Vagina (tissue), 2 donors: ENCODE measurements around the gene NIPAL4. TPM values are rescaled to one million over a fixed set of nuclear protein-coding genes. Genes with fewer than 3 reads are reported as not detected.

Experiments
- DNase-seq, 2 donors: peaks; one replicate each; pipeline ENCODE4 v3.0.0-alpha.2; 2017; ENCODE audit errors: extremely low spot score in 2 of 2
- H3K27ac ChIP-seq: fragments of 200-600 bp; sonication (generic); one replicate; pipeline ENCODE4 v1.5.1; 2019
- H3K27me3 ChIP-seq: fragments of 200-600 bp; sonication (generic); one replicate; pipeline ENCODE4 v1.5.1; 2019
- H3K36me3 ChIP-seq, 2 donors: fragments of 200-600 bp; sonication (generic); one replicate each; pipeline ENCODE4 v1.5.1; 2017 to 2019
- H3K4me1 ChIP-seq: fragments of 200-600 bp; sonication (generic); one replicate; pipeline ENCODE4 v1.5.1; 2019
- H3K4me3 ChIP-seq, 2 donors: fragments of 200-600 bp; sonication (generic); 1 replicate in 1 of 2; 2 replicates in 1 of 2; pipeline ENCODE4 v1.5.1; 2016 to 2019
- H3K9me3 ChIP-seq: fragments of 200-600 bp; sonication (generic); one replicate; pipeline ENCODE4 v1.5.1; 2019
- POLR2A ChIP-seq, 2 donors: fragments of 450-650 bp; IDR thresholded peaks; one replicate each; pipeline ENCODE4 v1.6.1; 2017; ENCODE audit warnings: antibody characterized with exemption in 2 of 2, mild to moderate bottlenecking in 2 of 2, moderate library complexity in 2 of 2
- POLR2AphosphoS5 ChIP-seq, 2 donors: sonication (generic); formaldehyde crosslinking; IDR thresholded peaks; one replicate each; pipeline ENCODE4 v1.9.0; 2017; ENCODE audit warnings: antibody characterized with exemption in 2 of 2, mild to moderate bottlenecking in 2 of 2, low read depth in 1 of 2; ENCODE audit not compliant: insufficient read depth in 1 of 2
- intact Hi-C: fragments of 100-400 bp; cut with DNase I; formaldehyde crosslinking; loops from one replicate; pipeline ENCODE4 v1.15.1; 2023
- total RNA-seq: library from RNA; depleted of rRNA; stranded (reverse); fragments of >200 nt; gene quantifications from one replicate; pipeline ENCODE4 v1.2.3, GENCODE V29; 2016
- TF ChIP-seq, protein P1 (sequence below), 3 experiments: fragments of 450-650 bp in 2 of 3; fragments of 200-600 bp in 1 of 3; sonication (generic) in 1 of 3; IDR thresholded peaks; one replicate each; pipeline ENCODE4 v1.5.1; 2017 to 2019; ENCODE audit warnings: antibody characterized with exemption in 3 of 3, mild to moderate bottlenecking in 2 of 3, moderate library complexity in 2 of 3

The NIPAL4 gene
- total RNA-seq, 1 donor from 2014 or later, result 12.0 TPM

DNA sequence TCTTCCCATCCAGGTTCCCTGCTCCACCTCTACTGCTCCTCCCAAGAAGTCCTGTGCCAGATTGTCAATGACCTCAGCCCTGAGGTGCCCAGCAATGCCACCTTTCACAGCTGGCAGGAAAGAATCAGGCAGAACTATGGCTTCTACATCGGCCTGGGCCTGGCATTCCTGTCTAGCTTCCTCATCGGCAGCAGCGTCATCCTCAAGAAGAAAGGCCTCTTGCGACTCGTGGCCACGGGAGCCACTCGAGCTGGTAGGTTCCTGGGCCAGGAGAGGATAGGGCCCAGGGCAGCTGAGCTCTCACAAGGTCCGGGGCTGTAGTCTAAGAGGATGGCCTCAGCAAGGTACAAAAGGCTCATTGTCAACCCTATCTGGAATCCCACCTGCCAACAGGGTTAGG lies 3.1 kb downstream of the NIPAL4 start:
- TF ChIP-seq POLR2AphosphoS5 (IDR thresholded peaks at IDR 0.05; ENCODE audit: insufficient read depth in 1 of 2, low read depth in 1 of 2) (no peak), POLR2A (IDR thresholded peaks at IDR 0.05) (no peak)
- TF ChIP-seq, protein P1, sequence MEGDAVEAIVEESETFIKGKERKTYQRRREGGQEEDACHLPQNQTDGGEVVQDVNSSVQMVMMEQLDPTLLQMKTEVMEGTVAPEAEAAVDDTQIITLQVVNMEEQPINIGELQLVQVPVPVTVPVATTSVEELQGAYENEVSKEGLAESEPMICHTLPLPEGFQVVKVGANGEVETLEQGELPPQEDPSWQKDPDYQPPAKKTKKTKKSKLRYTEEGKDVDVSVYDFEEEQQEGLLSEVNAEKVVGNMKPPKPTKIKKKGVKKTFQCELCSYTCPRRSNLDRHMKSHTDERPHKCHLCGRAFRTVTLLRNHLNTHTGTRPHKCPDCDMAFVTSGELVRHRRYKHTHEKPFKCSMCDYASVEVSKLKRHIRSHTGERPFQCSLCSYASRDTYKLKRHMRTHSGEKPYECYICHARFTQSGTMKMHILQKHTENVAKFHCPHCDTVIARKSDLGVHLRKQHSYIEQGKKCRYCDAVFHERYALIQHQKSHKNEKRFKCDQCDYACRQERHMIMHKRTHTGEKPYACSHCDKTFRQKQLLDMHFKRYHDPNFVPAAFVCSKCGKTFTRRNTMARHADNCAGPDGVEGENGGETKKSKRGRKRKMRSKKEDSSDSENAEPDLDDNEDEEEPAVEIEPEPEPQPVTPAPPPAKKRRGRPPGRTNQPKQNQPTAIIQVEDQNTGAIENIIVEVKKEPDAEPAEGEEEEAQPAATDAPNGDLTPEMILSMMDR (IDR thresholded peaks at IDR 0.05), result no peak
- no peak overlapping the region for H3K4me3 ChIP-seq
- DNase-seq, result no peak
- no peaks in the 10 kb centered on the region for H3K9me3 ChIP-seq
- H3K27ac ChIP-seq, result peak overlapping the region; percentile 67
- intact Hi-C loops, result loop anchor here (10.0 kb wide), 1 partner anchor 98 kb away; no protein-coding TSS in a partner anchor
- no peaks in the 10 kb centered on the region for H3K36me3 ChIP-seq
- no peaks in the 10 kb centered on the region for H3K27me3 ChIP-seq
- peaks cover 52% of the 10 kb centered on the region for H3K4me1 ChIP-seq

DNA sequence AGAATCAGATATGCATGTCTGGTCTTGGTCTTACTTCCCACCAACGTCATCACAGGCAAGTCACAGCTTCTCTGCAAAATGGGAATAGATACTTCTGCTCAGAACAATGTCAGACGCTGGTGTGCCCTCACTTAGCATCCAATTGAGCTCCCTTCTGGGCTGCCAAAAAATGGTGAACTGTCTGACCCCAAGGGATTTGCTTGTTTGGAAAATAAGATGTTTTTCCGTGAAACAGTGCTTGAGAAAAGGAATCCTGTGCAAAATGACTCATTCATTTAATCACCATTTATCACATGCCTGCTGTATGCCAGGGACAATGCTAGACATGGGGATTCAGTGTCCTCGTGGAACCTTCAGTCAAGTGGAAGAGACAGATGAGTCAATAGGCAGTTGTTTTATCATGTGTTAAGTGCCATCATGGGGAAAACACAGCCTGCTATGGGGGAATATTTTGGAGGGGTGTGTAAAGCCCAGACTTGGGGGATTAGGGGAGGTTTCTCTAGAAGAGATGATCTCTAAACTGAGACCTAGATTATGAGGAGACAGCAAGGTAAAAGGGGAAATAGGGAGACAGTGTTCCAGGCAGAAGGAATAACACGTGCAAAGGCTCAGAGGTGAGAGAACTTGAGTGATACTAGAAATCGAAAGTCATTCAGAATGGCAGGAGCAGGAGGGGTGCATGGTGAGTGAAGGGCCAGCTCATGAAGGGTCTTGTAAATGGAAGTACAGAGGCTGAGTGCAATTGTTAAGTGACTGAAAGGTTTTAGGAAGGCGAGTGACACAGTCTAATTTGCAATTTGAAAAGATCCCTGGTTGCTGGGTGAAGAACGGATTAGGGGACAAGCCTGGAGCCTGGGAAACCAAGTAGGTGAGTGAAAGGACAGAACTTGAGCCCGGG lies 3.9 kb downstream of the NIPAL4 start:
- no peaks in the 10 kb centered on the region for H3K27me3 ChIP-seq
- H3K27ac ChIP-seq, result peak overlapping the region; percentile 67
- intact Hi-C loops, result loop anchor here (10.0 kb wide), 1 partner anchor 99 kb away; no protein-coding TSS in a partner anchor
- no peaks in the 10 kb centered on the region for H3K9me3 ChIP-seq
- H3K4me3 ChIP-seq, result no peak overlapping the region
- DNase-seq, result no peak
- TF ChIP-seq POLR2A (IDR thresholded peaks at IDR 0.05) (no peak), POLR2AphosphoS5 (IDR thresholded peaks at IDR 0.05; ENCODE audit: insufficient read depth in 1 of 2, low read depth in 1 of 2) (peak in 1 of 2 donors; percentile 58)
- TF ChIP-seq, protein P1 (IDR thresholded peaks at IDR 0.05), result no peak
- H3K36me3 ChIP-seq, result no peaks in the 10 kb centered on the region
- peaks cover 52% of the 10 kb centered on the region for H3K4me1 ChIP-seq

DNA sequence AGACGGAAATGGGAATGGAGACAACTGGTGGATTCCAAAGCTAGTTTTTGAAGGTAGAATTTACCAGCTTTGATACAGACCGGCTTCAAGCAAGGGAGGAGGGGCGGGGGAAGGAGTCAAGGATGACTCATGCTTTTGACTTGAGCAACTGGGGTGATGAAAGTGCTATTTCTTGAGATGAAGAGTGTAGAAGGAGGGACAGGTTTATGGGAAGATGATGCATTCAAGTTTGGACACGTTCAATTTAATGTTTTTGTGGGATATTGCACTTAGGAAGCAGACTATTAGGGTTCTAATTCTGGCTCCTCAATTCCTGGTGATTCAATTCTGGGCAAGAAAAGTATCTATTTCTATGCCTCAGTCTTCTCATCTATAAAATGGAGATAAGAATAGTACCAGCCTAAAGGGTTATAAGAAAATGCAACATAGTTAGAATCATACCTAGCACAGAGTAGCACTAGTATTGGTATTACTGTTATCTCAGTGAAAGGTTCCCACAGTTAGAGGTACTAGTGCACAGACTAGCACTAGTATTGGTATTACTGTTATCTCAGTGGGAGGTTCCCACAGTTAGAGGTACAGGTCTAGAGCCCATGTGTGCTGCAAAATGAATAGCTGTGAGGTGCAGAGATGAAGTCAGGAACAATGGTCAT lies 4.6 kb downstream of the NIPAL4 start:
- no peak for DNase-seq
- peak in 1 of 2 donors; percentile 80 for TF ChIP-seq POLR2AphosphoS5 (IDR thresholded peaks at IDR 0.05; ENCODE audit: insufficient read depth in 1 of 2, low read depth in 1 of 2)
- TF ChIP-seq, protein P1 (IDR thresholded peaks at IDR 0.05), result no peak
- Histone ChIP-seq H3K36me3 (no peaks in the 10 kb centered on the region), H3K27me3 (no peaks in the 10 kb centered on the region), H3K4me3 (no peak overlapping the region), H3K27ac (peak overlapping the region; percentile 67), H3K9me3 (no peaks in the 10 kb centered on the region), H3K4me1 (peaks cover 48% of the 10 kb centered on the region)
- intact Hi-C loops, result loop anchor here (10.0 kb wide), 1 partner anchor 100 kb away; no protein-coding TSS in a partner anchor

DNA sequence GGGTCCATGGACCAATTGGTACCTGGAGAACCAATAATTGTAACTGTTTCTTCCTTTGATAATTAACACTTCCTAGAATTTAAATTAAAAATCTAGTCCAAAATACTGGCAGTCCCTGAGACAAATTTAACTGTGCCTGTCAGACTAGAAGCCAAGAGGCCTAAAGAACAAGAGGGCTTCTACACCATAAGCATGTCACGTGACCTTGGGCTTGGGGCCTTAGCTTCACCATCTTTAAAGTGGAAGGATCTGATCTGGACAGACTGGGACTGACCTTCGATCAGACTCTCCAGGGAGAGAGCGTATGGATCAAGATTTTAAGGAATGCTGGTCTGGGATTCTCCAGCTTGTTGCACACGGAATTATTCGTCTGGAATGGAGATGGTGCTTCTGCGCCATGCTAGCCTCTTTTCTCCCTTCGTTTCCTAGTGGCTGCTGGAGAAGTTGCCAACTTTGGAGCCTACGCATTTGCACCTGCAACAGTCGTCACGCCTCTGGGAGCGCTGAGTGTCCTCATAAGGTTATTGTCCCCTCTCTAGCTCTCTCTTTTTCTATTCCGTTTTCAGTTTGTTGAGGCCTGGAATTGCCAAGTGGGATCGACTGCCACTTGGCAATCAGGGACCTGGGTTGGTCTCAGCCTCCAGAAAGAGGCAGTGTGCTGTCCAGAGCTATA lies 8.4 kb downstream of the NIPAL4 start:
- no peak overlapping the region for H3K4me3 ChIP-seq
- no peaks in the 10 kb centered on the region for H3K9me3 ChIP-seq
- no peaks in the 10 kb centered on the region for H3K27me3 ChIP-seq
- H3K4me1 ChIP-seq, result peaks cover 18% of the 10 kb centered on the region
- H3K36me3 ChIP-seq, result peaks cover 0 to 10% of the 10 kb centered on the region in 2 donors
- TF ChIP-seq, protein P1 (IDR thresholded peaks at IDR 0.05), result no peak
- TF ChIP-seq POLR2AphosphoS5 (IDR thresholded peaks at IDR 0.05; ENCODE audit: insufficient read depth in 1 of 2, low read depth in 1 of 2) (no peak), POLR2A (IDR thresholded peaks at IDR 0.05) (no peak)
- intact Hi-C loops, result loop anchor here (10.0 kb wide), 1 partner anchor 104 kb away; no protein-coding TSS in a partner anchor
- H3K27ac ChIP-seq, result no peak overlapping the region
- DNase-seq, result no peak
